GM21526 (cell line): ENCODE measurements around the gene NRXN2.
"Not testable (repeated sequence)": the region's sequence is repeated elsewhere in the genome, so short reads cannot be mapped to it uniquely, and the experiment has no call there.

Source experiments
- ATAC-seq: cut with Tn5 transposase; IDR thresholded peaks from one replicate; pipeline ENCODE4 v1.9.1; 2021; ENCODE audit warnings: moderate library complexity; ENCODE audit not compliant: unreplicated experiment, low FRiP score

Gene NRXN2

GRCh38 chr11:64561429-64561828, 161.6 kb downstream of the NRXN2 start:
- ATAC-seq: not testable (repeated sequence)

GRCh38 chr11:64560941-64561340, 162.1 kb downstream of the NRXN2 start:
- no peak for ATAC-seq

GRCh38 chr11:64560139-64560771, 162.7 kb downstream of the NRXN2 start:
- no peak for ATAC-seq

GRCh38 chr11:64559351-64560138, 163.5 kb downstream of the NRXN2 start:
- ATAC-seq: no peak

GRCh38 chr11:64558869-64559268, 164.1 kb downstream of the NRXN2 start:
- no peak for ATAC-seq

- no peak for ATAC-seq
Measured at GRCh38 chr11:64558065-64558745, 164.8 kb downstream of the NRXN2 start.

GRCh38 chr11:64556721-64557250, 166.2 kb downstream of the NRXN2 start:
- no peak for ATAC-seq
